H1 (cell line): ENCODE data around the gene POLDIP2.

Experiments
- CBX5 ChIP-seq: fragments of 300-800, 300-1000 bp; sonication (generic); IDR thresholded peaks from 2 replicates; pipeline ENCODE4 v1.7.1; 2016; ENCODE audit warnings: antibody characterized with exemption, low read length, low read depth
- MAFK ChIP-seq: IDR thresholded peaks from 2 replicates; pipeline ENCODE4 v1.6.1; 2012; ENCODE audit warnings: low read depth, mild to moderate bottlenecking, improper control_type of control experiment, low read length
- RFX5 ChIP-seq: IDR thresholded peaks from 2 replicates; pipeline ENCODE4 v1.6.1; 2011; ENCODE audit warnings: low read depth, low read length, improper control_type of control experiment, borderline replicate concordance
- TAF1 ChIP-seq: IDR thresholded peaks from 2 replicates; pipeline ENCODE4 v1.6.1; 2011; ENCODE audit warnings: mild to moderate bottlenecking, low read depth, low read length
- TF ChIP-seq, protein P1 (sequence below), 3 experiments: IDR thresholded peaks; 1 replicate in 2 of 3; 2 replicates in 1 of 3; pipeline versions ENCODE4 v1.5.1 to v1.6.1; 2011; ENCODE audit warnings: low read length in 3 of 3, mild to moderate bottlenecking in 3 of 3, inconsistent platforms in 2 of 3, low read depth in 1 of 3, moderate library complexity in 1 of 3; ENCODE audit not compliant: insufficient read depth in 1 of 3; ENCODE audit errors: control extremely low read depth in 1 of 3

DNA sequence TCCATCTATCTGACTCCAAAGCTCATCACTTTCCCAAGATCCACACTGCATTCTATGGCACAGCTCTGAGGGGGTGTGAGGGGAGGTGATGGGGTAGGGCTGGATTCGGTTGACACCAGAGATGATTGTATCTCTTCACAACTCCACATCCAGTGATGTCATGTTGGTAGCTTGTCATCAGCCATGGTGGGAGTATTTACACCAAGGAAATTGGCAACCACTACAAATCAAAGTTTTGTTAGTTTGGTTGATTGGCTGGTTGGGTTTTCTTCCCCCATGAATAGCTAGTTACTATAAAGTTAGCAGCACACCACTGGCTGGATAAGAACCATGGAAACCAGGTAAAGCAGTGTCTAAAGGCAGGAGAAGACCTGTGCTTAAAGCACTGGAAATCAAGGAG, 33.7 kb upstream of the POLDIP2 start:
- TF ChIP-seq, protein P1, sequence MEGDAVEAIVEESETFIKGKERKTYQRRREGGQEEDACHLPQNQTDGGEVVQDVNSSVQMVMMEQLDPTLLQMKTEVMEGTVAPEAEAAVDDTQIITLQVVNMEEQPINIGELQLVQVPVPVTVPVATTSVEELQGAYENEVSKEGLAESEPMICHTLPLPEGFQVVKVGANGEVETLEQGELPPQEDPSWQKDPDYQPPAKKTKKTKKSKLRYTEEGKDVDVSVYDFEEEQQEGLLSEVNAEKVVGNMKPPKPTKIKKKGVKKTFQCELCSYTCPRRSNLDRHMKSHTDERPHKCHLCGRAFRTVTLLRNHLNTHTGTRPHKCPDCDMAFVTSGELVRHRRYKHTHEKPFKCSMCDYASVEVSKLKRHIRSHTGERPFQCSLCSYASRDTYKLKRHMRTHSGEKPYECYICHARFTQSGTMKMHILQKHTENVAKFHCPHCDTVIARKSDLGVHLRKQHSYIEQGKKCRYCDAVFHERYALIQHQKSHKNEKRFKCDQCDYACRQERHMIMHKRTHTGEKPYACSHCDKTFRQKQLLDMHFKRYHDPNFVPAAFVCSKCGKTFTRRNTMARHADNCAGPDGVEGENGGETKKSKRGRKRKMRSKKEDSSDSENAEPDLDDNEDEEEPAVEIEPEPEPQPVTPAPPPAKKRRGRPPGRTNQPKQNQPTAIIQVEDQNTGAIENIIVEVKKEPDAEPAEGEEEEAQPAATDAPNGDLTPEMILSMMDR (IDR thresholded peaks at IDR 0.05; ENCODE audit: control extremely low read depth in 1 of 3, insufficient read depth in 1 of 3, low read depth in 1 of 3, low read length in 3 of 3), result no peak
- no peak for TF ChIP-seq RFX5
- TF ChIP-seq TAF1, result no peak
- no peak for TF ChIP-seq MAFK
- no peak for TF ChIP-seq CBX5
